ENCODE data around the gene MAT1A. TPM values are rescaled to one million over a fixed set of nuclear protein-coding genes. Genes with fewer than 3 reads are reported as not detected.

MAT1A gene
- total and polyA plus RNA-seq, 7 experiments from 2014 or later, result not detected

- H3K4me3 Mint-ChIP-seq, result no peak overlapping the region
- Histone ChIP-seq H3K27me3 (ENCODE audit: control insufficient read depth in 2 of 2, insufficient read depth in 2 of 2, low read length in 2 of 2) (no peaks in the 10 kb centered on the region), H3K9me3 (ENCODE audit: control insufficient read depth in 2 of 3, low read length in 3 of 3) (no peaks in the 10 kb centered on the region), H3K4me3 (ENCODE audit: low read length) (no peak overlapping the region), H3K4me1 (ENCODE audit: control insufficient read depth in 2 of 2, insufficient read depth in 2 of 2, low read length in 2 of 2) (no peaks in the 10 kb centered on the region), H3K36me3 (ENCODE audit: control insufficient read depth in 2 of 3, insufficient read depth in 3 of 3, low read length in 3 of 3) (no peaks in the 10 kb centered on the region), H3K27ac (ENCODE audit: low read depth, low read length) (no peak overlapping the region)
- no peaks in the 10 kb centered on the region for H3K36me3 Mint-ChIP-seq
- H3K27me3 Mint-ChIP-seq, result peaks cover 0 to 8% (median 5%) of the 10 kb centered on the region in 5 donors
- POLR2A ChIA-PET, result interaction anchor here (0.6 kb wide), 1 partner anchor 8 kb away, joined by 3 read pairs; no protein-coding TSS in a partner anchor
- DNase-seq (no peak), ATAC-seq (no peak)
- intact Hi-C loops (cut with micrococcal nuclease), result no loop called here
- peak overlapping the region in 1 of 9 donors; percentile 56 for H3K27ac Mint-ChIP-seq
- H3K9me3 Mint-ChIP-seq, result no peaks in the 10 kb centered on the region
- H3K4me1 Mint-ChIP-seq, result no peaks in the 10 kb centered on the region
- CTCF ChIA-PET, result interaction anchor here (0.6 kb wide), 1 partner anchor 14 kb away, joined by 4 read pairs; no protein-coding TSS in a partner anchor
Measured at GRCh38 chr10:80283536-80284199, 5.8 kb downstream of the MAT1A start.

- CTCF ChIA-PET, result no interaction called here
- ATAC-seq, result no peak
- Histone ChIP-seq H3K27ac (ENCODE audit: low read depth, low read length) (no peak overlapping the region), H3K27me3 (ENCODE audit: control insufficient read depth in 2 of 2, insufficient read depth in 2 of 2, low read length in 2 of 2) (no peaks in the 10 kb centered on the region), H3K4me1 (ENCODE audit: control insufficient read depth in 2 of 2, insufficient read depth in 2 of 2, low read length in 2 of 2) (no peaks in the 10 kb centered on the region), H3K9me3 (ENCODE audit: control insufficient read depth in 2 of 3, low read length in 3 of 3) (no peaks in the 10 kb centered on the region), H3K4me3 (ENCODE audit: low read length) (no peak overlapping the region), H3K36me3 (ENCODE audit: control insufficient read depth in 2 of 3, insufficient read depth in 3 of 3, low read length in 3 of 3) (no peaks in the 10 kb centered on the region)
- Mint-ChIP-seq H3K4me1 (no peaks in the 10 kb centered on the region), H3K9me3 (no peaks in the 10 kb centered on the region), H3K4me3 (no peak overlapping the region), H3K36me3 (no peaks in the 10 kb centered on the region), H3K27me3 (peaks cover 0 to 6% (median 5%) of the 10 kb centered on the region in 5 donors), H3K27ac (no peak overlapping the region)
- POLR2A ChIA-PET, result no interaction called here
- no peak for DNase-seq
- intact Hi-C loops (cut with micrococcal nuclease), result no loop called here
Measured at GRCh38 chr10:80283119-80283518, 6.3 kb downstream of the MAT1A start.

- CTCF ChIA-PET, result no interaction called here
- peak overlapping the region in 1 of 9 donors; percentile 10 for H3K27ac Mint-ChIP-seq
- intact Hi-C loops (cut with micrococcal nuclease), result no loop called here
Measured at GRCh38 chr10:80281784-80282765, 7.4 kb downstream of the MAT1A start.

GRCh38 chr10:80281292-80281691 is 8.2 kb downstream of the MAT1A start:
- ChIA-PET CTCF (no interaction called here), POLR2A (no interaction called here)
- Mint-ChIP-seq H3K36me3 (no peaks in the 10 kb centered on the region), H3K27ac (no peak overlapping the region), H3K4me3 (no peak overlapping the region), H3K27me3 (peaks cover 0 to 5% (median 4%) of the 10 kb centered on the region in 5 donors), H3K4me1 (no peaks in the 10 kb centered on the region), H3K9me3 (no peaks in the 10 kb centered on the region)
- ATAC-seq, result peak; percentile 21
- no peaks in the 10 kb centered on the region for H3K36me3 ChIP-seq (ENCODE audit: control insufficient read depth in 2 of 3, insufficient read depth in 3 of 3, low read length in 3 of 3)
- H3K4me3 ChIP-seq (ENCODE audit: low read length), result no peak overlapping the region
- H3K4me1 ChIP-seq (ENCODE audit: control insufficient read depth in 2 of 2, insufficient read depth in 2 of 2, low read length in 2 of 2), result no peaks in the 10 kb centered on the region
- H3K27ac ChIP-seq (ENCODE audit: low read depth, low read length), result no peak overlapping the region
- H3K27me3 ChIP-seq (ENCODE audit: control insufficient read depth in 2 of 2, insufficient read depth in 2 of 2, low read length in 2 of 2), result no peaks in the 10 kb centered on the region
- intact Hi-C loops (cut with micrococcal nuclease), result no loop called here
- H3K9me3 ChIP-seq (ENCODE audit: control insufficient read depth in 2 of 3, low read length in 3 of 3), result no peaks in the 10 kb centered on the region
- DNase-seq, result no peak

More at GRCh38 chr10:80281784-80282765, 7.4 kb downstream of the MAT1A start:
- DNase-seq (no peak), ATAC-seq (no peak)
- Histone ChIP-seq H3K4me3 (ENCODE audit: low read length) (no peak overlapping the region), H3K36me3 (ENCODE audit: control insufficient read depth in 2 of 3, insufficient read depth in 3 of 3, low read length in 3 of 3) (no peaks in the 10 kb centered on the region), H3K27ac (ENCODE audit: low read depth, low read length) (no peak overlapping the region), H3K9me3 (ENCODE audit: control insufficient read depth in 2 of 3, low read length in 3 of 3) (no peaks in the 10 kb centered on the region), H3K4me1 (ENCODE audit: control insufficient read depth in 2 of 2, insufficient read depth in 2 of 2, low read length in 2 of 2) (no peaks in the 10 kb centered on the region), H3K27me3 (ENCODE audit: control insufficient read depth in 2 of 2, insufficient read depth in 2 of 2, low read length in 2 of 2) (no peaks in the 10 kb centered on the region)
- no peak overlapping the region for H3K4me3 Mint-ChIP-seq
- POLR2A ChIA-PET, result no interaction called here
- H3K27me3 Mint-ChIP-seq, result peaks cover 0 to 6% (median 5%) of the 10 kb centered on the region in 5 donors
- H3K4me1 Mint-ChIP-seq, result no peaks in the 10 kb centered on the region
- no peaks in the 10 kb centered on the region for H3K36me3 Mint-ChIP-seq
- H3K9me3 Mint-ChIP-seq, result no peaks in the 10 kb centered on the region

GRCh38 chr10:80280071-80280800 is 9.2 kb downstream of the MAT1A start:
- Mint-ChIP-seq H3K9me3 (no peaks in the 10 kb centered on the region), H3K4me1 (no peaks in the 10 kb centered on the region)
- CTCF ChIA-PET, result no interaction called here

GRCh38 chr10:80279146-80279545 is 10.3 kb downstream of the MAT1A start:
- Mint-ChIP-seq H3K27me3 (no peaks in the 10 kb centered on the region), H3K27ac (no peak overlapping the region), H3K36me3 (no peaks in the 10 kb centered on the region), H3K9me3 (no peaks in the 10 kb centered on the region), H3K4me1 (no peaks in the 10 kb centered on the region), H3K4me3 (no peak overlapping the region)
- intact Hi-C loops (cut with micrococcal nuclease), result no loop called here
- no peaks in the 10 kb centered on the region for H3K4me1 ChIP-seq (ENCODE audit: control insufficient read depth in 2 of 2, insufficient read depth in 2 of 2, low read length in 2 of 2)
- ATAC-seq (no peak), DNase-seq (no peak)
- no peak overlapping the region for H3K27ac ChIP-seq (ENCODE audit: low read depth, low read length)
- no peak overlapping the region for H3K4me3 ChIP-seq (ENCODE audit: low read length)
- CTCF ChIA-PET, result no interaction called here
- no peaks in the 10 kb centered on the region for H3K36me3 ChIP-seq (ENCODE audit: control insufficient read depth in 2 of 3, insufficient read depth in 3 of 3, low read length in 3 of 3)
- H3K9me3 ChIP-seq (ENCODE audit: control insufficient read depth in 2 of 3, low read length in 3 of 3), result no peaks in the 10 kb centered on the region
- no peaks in the 10 kb centered on the region for H3K27me3 ChIP-seq (ENCODE audit: control insufficient read depth in 2 of 2, insufficient read depth in 2 of 2, low read length in 2 of 2)
- POLR2A ChIA-PET, result no interaction called here

More at GRCh38 chr10:80280071-80280800, 9.2 kb downstream of the MAT1A start:
- Mint-ChIP-seq H3K4me3 (no peak overlapping the region), H3K27me3 (no peaks in the 10 kb centered on the region), H3K36me3 (no peaks in the 10 kb centered on the region), H3K27ac (no peak overlapping the region)
- intact Hi-C loops (cut with micrococcal nuclease), result no loop called here
- ATAC-seq (no peak), DNase-seq (no peak)
- Histone ChIP-seq H3K9me3 (ENCODE audit: control insufficient read depth in 2 of 3, low read length in 3 of 3) (no peaks in the 10 kb centered on the region), H3K4me1 (ENCODE audit: control insufficient read depth in 2 of 2, insufficient read depth in 2 of 2, low read length in 2 of 2) (no peaks in the 10 kb centered on the region), H3K27me3 (ENCODE audit: control insufficient read depth in 2 of 2, insufficient read depth in 2 of 2, low read length in 2 of 2) (no peaks in the 10 kb centered on the region), H3K27ac (ENCODE audit: low read depth, low read length) (no peak overlapping the region), H3K4me3 (ENCODE audit: low read length) (no peak overlapping the region), H3K36me3 (ENCODE audit: control insufficient read depth in 2 of 3, insufficient read depth in 3 of 3, low read length in 3 of 3) (no peaks in the 10 kb centered on the region)
- POLR2A ChIA-PET, result no interaction called here
